ENCODE results near the gene LILRA2.
"Not testable (repeated sequence)": the region's sequence is repeated elsewhere in the genome, so short reads cannot be mapped to it uniquely, and the experiment has no call there.

Gene LILRA2

DNA sequence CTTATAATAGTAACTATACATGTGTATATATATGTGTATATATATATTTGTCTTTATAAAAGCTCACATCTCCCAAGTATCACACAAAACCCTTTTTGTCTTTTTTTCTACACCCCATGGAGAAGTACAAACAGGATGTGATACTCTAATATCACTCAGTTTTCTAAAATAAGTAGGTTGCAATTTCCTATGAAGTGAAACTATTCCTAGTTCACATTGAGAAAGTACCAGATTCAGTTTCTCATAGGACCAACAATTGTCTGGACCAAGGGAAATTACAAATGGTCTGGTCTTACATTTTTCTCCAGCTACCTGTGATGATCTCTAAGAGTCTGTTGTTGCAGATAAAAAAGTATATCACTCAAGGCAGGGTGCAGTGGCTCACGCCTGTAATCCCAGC lies 38.8 kb downstream of the LILRA2 start:
- no peak for DNase-seq

- DNase-seq, result no peak
These were observed 41.1 kb downstream of the LILRA2 start for GRCh38 chr19:54614726-54615125.

DNA sequence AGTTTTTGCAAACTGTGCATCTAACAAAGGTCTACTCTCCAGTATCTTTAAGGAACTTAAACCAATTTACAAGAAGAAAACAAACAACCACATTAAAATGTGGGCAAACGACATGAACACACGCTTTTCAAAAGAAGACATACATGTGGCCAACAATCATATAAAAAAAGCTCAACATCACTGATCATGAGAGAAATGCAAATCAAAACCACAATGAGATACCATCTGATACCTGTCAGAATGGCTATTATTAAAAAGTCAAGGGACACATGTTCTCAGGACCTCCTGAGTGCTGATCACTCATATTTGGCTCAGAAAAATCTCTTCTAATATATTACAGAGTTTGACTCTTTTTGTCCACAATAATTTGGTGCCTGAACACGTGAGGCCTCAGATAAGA lies 42.5 kb downstream of the LILRA2 start:
- DNase-seq, result no peak

DNA sequence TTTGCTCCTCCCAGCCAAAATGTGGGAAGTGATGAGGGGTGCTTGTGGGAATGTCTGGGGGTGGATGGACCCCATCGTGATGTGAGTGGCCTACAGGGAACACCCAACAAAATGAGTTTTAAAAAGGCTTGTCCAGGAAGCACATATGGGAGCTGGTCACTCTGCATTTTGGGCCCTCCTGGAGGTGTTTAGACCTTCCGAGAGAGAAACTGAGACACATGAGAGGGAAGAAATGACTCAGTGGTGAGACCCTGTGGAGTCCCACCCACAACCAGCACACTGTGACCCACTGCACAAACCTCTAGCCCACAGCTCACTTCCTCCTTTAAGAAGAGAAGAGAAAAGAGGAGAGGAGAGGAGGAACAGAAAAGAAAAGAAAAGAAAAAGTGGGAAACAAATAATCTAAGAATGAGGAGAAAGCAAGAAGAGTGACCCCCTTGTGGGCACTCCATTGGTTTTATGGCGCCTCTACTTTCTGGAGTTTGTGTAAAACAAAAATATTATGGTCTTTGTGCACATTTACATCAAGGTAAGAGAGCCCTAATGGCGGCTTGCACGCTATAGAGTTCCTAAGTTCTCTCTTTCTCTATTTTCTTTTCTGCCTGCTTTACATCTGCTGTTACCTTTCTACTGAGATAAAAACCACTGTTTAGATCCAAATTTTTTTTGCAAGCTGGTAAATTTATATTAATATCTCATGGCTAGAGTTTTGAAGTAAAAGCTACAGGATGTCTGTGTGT lies 43.4 kb downstream of the LILRA2 start:
- no peak for DNase-seq

DNA sequence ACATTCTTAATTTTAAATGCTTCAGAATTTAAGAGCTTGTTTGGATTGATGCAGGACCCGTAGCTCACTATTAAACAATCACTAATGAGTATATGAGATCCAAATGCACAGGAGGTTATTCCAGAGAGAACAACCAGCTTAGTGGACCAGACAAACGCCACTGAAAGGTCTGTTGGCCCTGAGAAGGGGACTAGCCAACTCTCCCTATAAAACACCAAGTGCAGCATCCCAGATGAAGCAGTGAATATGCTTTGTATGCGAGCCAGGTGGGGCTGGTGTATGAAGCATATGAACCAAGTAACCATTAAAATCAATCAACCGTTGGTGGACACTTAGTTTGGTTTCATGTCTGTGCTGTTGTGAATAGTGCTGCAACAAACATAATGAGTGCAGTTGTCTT lies 46.9 kb downstream of the LILRA2 start:
- DNase-seq, result no peak

DNA sequence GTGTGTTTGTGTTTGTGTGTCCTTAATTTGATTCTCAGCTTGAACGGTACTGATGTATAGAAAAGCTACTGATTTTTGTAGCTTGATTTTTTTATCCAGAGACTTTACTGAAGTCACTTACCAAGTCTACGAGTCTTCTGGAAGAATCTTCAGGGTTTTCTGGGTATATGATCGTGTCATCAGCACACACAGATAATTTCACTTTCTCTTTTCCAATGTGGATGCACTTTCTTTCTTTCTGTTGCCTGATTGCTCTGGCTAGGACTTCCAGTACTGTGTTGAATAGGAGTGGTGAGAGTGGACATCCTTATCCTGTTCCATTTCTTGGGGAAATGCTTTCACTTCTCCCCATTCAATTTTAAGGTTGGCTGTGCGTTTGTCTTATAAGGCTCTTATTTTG lies 48.8 kb downstream of the LILRA2 start:
- no peak for DNase-seq

- DNase-seq, result not testable (repeated sequence)
These were observed 50.6 kb downstream of the LILRA2 start for GRCh38 chr19:54624234-54624633.

DNA sequence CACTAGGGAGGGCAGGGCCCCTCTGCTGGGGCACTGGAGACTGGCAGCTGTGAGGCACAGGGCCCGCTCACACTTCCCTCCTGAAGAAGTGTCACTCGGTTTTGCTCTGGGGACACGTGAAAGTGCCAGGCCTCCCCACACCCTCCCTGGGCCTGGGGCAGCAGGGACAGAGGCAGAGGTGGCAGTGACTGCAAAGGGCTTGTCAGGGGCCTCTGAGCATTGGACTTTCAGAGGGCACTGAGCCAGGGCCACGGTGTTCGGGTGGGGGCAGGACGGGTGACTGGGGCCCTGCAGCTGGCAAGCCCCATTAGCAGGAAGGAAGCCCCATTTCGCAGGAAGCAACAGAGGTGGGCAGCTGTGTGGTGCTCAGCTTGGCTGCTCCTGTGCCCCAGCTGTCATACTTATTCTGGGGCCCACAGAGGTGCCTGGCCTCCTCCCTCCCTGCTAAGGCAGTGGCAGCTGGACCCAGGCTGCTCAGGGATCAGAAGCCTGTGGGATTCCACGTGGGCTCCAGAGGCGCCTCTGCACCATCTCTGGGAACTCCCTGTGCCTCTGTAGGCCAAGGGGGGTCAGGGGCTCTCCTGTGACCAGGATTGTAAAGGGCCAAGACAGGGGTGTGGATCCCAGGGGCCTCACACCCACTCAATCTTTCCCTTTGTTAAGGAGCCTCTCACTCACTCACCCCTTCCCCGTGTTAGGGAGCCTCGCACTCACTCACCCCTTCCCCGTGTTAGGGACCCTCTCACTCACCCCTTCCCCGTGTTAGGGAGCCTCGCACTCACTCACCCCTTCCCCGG lies 51.5 kb downstream of the LILRA2 start:
- not testable (repeated sequence) for DNase-seq

- no peak for DNase-seq
These were observed 53.2 kb downstream of the LILRA2 start for GRCh38 chr19:54626757-54627156.

DNA sequence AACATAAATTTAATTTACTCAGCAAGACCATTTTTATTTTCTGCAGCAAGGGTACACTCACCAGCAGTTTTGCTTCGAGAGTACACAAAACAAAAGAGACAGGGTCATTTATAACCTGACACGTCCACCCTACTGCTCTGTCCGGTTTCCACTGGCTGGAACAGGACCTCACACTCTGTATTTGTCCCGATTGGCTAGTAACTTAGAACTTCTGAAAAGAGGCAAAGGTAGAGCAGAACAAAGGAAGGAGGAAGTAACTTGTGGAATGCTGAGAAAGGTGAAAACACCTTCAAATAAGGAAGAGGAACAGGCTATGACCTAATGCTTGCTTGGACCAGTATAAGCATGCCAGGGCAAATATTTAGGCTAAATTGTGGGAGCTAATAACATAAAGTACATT lies 54.3 kb downstream of the LILRA2 start:
- not testable (repeated sequence) for DNase-seq

GRCh38 chr19:54630262-54630661 lies 56.7 kb downstream of the LILRA2 start, which contains the start of gene LILRB1:
TSS of gene LILRB1 (plus strand) at chr19:54630484. CDS start at chr19:54631074, 590 bp downstream.
- DNase-seq, result not testable (repeated sequence)

GRCh38 chr19:54630782-54631181 lies 57.2 kb downstream of the LILRA2 start:
- DNase-seq, result no peak

DNA sequence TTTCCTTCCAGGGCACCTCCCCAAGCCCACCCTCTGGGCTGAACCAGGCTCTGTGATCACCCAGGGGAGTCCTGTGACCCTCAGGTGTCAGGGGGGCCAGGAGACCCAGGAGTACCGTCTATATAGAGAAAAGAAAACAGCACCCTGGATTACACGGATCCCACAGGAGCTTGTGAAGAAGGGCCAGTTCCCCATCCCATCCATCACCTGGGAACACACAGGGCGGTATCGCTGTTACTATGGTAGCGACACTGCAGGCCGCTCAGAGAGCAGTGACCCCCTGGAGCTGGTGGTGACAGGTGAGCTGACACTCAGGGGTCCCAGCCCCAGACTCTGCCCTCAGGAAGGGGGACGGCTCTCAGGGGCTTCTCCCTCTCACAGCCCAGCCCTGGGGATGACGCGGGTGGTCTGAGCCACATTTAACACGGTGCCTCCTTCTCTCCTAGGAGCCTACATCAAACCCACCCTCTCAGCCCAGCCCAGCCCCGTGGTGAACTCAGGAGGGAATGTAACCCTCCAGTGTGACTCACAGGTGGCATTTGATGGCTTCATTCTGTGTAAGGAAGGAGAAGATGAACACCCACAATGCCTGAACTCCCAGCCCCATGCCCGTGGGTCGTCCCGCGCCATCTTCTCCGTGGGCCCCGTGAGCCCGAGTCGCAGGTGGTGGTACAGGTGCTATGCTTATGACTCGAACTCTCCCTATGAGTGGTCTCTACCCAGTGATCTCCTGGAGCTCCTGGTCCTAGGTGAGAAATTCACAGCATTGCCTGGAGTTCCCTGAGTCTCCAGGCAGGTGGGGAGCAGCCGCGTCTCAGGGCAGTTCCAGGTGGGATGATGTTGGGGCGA lies 58.1 kb downstream of the LILRA2 start:
- not testable (repeated sequence) for DNase-seq

DNA sequence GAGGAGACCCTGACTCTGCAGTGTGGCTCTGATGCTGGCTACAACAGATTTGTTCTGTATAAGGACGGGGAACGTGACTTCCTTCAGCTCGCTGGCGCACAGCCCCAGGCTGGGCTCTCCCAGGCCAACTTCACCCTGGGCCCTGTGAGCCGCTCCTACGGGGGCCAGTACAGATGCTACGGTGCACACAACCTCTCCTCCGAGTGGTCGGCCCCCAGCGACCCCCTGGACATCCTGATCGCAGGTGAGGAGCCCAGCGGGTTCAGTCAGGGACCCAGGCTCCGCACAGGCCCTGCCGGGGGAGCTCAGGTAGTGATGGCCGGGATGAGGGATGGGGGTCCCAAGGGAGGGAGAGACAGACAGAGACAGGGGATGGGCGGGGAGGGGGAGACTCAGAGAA lies 58.9 kb downstream of the LILRA2 start:
- not testable (repeated sequence) for DNase-seq

GRCh38 chr19:54633401-54633800 lies 59.8 kb downstream of the LILRA2 start:
- DNase-seq, result no peak

- not testable (repeated sequence) for DNase-seq
These were observed 62.5 kb downstream of the LILRA2 start for GRCh38 chr19:54636081-54636480.

- DNase-seq, result no peak
These were observed 65.1 kb downstream of the LILRA2 start for GRCh38 chr19:54638683-54639082.

Data from fibroblast of skin of abdomen (primary cell).